Endothelial cell of umbilical vein (primary cell): ENCODE data around the gene ANKRD18B. TPM values are rescaled to one million over a fixed set of nuclear protein-coding genes. Genes with fewer than 3 reads are reported as not detected.
"Not testable (repeated sequence)": the region's sequence is repeated elsewhere in the genome, so short reads cannot be mapped to it uniquely, and the experiment has no call there.

ENCODE experiments used
- BruUV-seq: library from RNA; stranded (reverse); fragments of 400-500 nt; replicated peaks from 2 replicates; lab custom pipeline; 2021; lab: Mats Ljungman, UMichigan
- CTCF ChIA-PET: fragments of 300-600, 350-600 bp; sonication (Branson Sonifier 250); formaldehyde crosslinking; loops from one replicate; lab custom pipeline; 2021; ENCODE audit warnings: antibody characterized with exemption, inconsistent platforms; lab: Charles Lee
- POLR2A ChIA-PET: fragments of 300-600, 350-600 bp; sonication (Branson Sonifier 250); formaldehyde crosslinking; loops from one replicate; lab custom pipeline; 2021; ENCODE audit warnings: antibody characterized with exemption, inconsistent platforms; lab: Charles Lee
- DNase-seq: peaks from one replicate; pipeline ENCODE4 v3.0.0-alpha.2; 2011; ENCODE audit warnings: low read depth, low spot score
- FAIRE-seq: peaks from 2 replicates; lab custom pipeline; 2011; peaks lifted over from hg19 to GRCh38; lab: Jason Lieb, UNC
- H2AFZ ChIP-seq: 2 replicates; pipeline ENCODE4 v1.6.0; 2012; ENCODE audit warnings: low read depth, low read length, control low read depth, inconsistent platforms
- H3K27ac ChIP-seq: 2 replicates; pipeline ENCODE4 v1.5.1; 2011; ENCODE audit warnings: low read depth, mild to moderate bottlenecking, control low read depth, low read length, moderate library complexity; ENCODE audit not compliant: insufficient read depth
- H3K27me3 ChIP-seq, 2 experiments: 2 replicates each; pipeline versions ENCODE4 v1.6.0 to v1.6.1; 2011; ENCODE audit warnings: low read length in 2 of 2, mixed read lengths in 1 of 2; ENCODE audit not compliant: control insufficient read depth in 2 of 2, insufficient read depth in 2 of 2
- H3K36me3 ChIP-seq, 2 experiments: 2 replicates in 1 of 2; 3 replicates in 1 of 2; pipeline ENCODE4 v1.5.1; 2011; ENCODE audit warnings: low read length in 2 of 2, mild to moderate bottlenecking in 1 of 2, moderate library complexity in 1 of 2; ENCODE audit not compliant: control insufficient read depth in 2 of 2, insufficient read depth in 2 of 2; ENCODE audit errors: extremely low read depth in 1 of 2
- H3K4me1 ChIP-seq: 3 replicates; pipeline ENCODE4 v1.5.1; 2011; ENCODE audit warnings: mild to moderate bottlenecking, low read length; ENCODE audit not compliant: control insufficient read depth, insufficient read depth; ENCODE audit errors: extremely low read depth
- H3K4me2 ChIP-seq: 2 replicates; pipeline ENCODE4 v1.6.1; 2011; ENCODE audit warnings: low read length, control low read depth, mixed read lengths; ENCODE audit not compliant: insufficient read depth
- H3K4me3 ChIP-seq, 3 experiments: fragments of 200-600 bp in 1 of 3; sonication (generic), shearing (Covaris generic) in 1 of 3; replicated peaks in 1 of 3; 2 replicates each; pipeline ENCODE4 v1.5.1; 2011 to 2016; ENCODE audit warnings: control low read depth in 3 of 3, low read length in 3 of 3, mild to moderate bottlenecking in 2 of 3, inconsistent platforms in 1 of 3, low read depth in 1 of 3, moderate library complexity in 1 of 3; ENCODE audit not compliant: insufficient read depth in 1 of 3
- H3K79me2 ChIP-seq: 2 replicates; pipeline ENCODE4 v1.6.0; 2012; ENCODE audit warnings: low read length, inconsistent platforms; ENCODE audit not compliant: control insufficient read depth, insufficient read depth
- H3K9ac ChIP-seq: replicated peaks from 2 replicates; pipeline ENCODE3; 2011; ENCODE audit warnings: low read length, control low read depth; ENCODE audit not compliant: insufficient read depth; ENCODE audit errors: extremely low read depth
- H3K9me1 ChIP-seq: replicated peaks from 3 replicates; pipeline ENCODE4 v1.6.0; 2011; ENCODE audit warnings: mild to moderate bottlenecking, low read length; ENCODE audit not compliant: control insufficient read depth, insufficient read depth; ENCODE audit errors: extremely low read depth
- H3K9me3 ChIP-seq: replicated peaks from 2 replicates; pipeline ENCODE4 v1.5.1; 2012; ENCODE audit warnings: low read length, inconsistent platforms; ENCODE audit not compliant: control insufficient read depth, insufficient read depth
- H4K20me1 ChIP-seq: replicated peaks from 2 replicates; pipeline ENCODE3; 2011; ENCODE audit warnings: mild to moderate bottlenecking, low read length; ENCODE audit not compliant: control insufficient read depth, insufficient read depth; ENCODE audit errors: extremely low read depth
- EZH2 ChIP-seq: IDR thresholded peaks from 2 replicates; pipeline ENCODE4 v1.6.1; 2012; ENCODE audit warnings: borderline replicate concordance, low read depth, mild to moderate bottlenecking, moderate library complexity, low read length, inconsistent platforms; ENCODE audit not compliant: severe bottlenecking
- FOS ChIP-seq: IDR thresholded peaks from 2 replicates; pipeline ENCODE4 v1.6.1; 2011; ENCODE audit warnings: mild to moderate bottlenecking, low read length, moderate library complexity, borderline replicate concordance; ENCODE audit not compliant: insufficient read depth
- GATA2 ChIP-seq: IDR thresholded peaks from 2 replicates; pipeline ENCODE4 v1.7.0; 2011; ENCODE audit warnings: low read depth, mild to moderate bottlenecking, moderate library complexity, mixed read lengths, low read length; ENCODE audit not compliant: insufficient read length, insufficient read depth
- JUN ChIP-seq: IDR thresholded peaks from 2 replicates; pipeline ENCODE4 v1.6.1; 2011; ENCODE audit warnings: borderline replicate concordance, low read depth; ENCODE audit not compliant: insufficient read length, insufficient read depth
- MYC ChIP-seq: IDR thresholded peaks from one replicate; pipeline ENCODE4 v1.6.1; 2011; ENCODE audit warnings: mild to moderate bottlenecking, low read depth, low read length
- POLR2A ChIP-seq: IDR thresholded peaks from 2 replicates; pipeline ENCODE4 v1.6.1; 2012; ENCODE audit warnings: low read depth, mild to moderate bottlenecking, control low read depth, low read length
- POLR2AphosphoS5 ChIP-seq: IDR thresholded peaks from 2 replicates; pipeline ENCODE4 v1.6.1; 2012; ENCODE audit warnings: low read depth, mild to moderate bottlenecking, control low read depth, low read length, moderate library complexity; ENCODE audit not compliant: insufficient read depth
- dilution Hi-C: fragments of 300-500 bp; cut with MboI; formaldehyde crosslinking; loops from one replicate; pipeline ENCODE4 v1.15.0; 2019; ENCODE audit warnings: low sequenced_read_pairs; ENCODE audit not compliant: extremely low pct_ligation_motif_present
- intact Hi-C: fragments of 100-400 bp; cut with micrococcal nuclease; formaldehyde crosslinking; loops from one replicate; pipeline ENCODE4 v1.10.0; 2022
- polyA plus RNA-seq, 4 experiments: library from polyadenylated mRNA; depleted of rRNA in 3 of 4; stranded (reverse) in 3 of 4; unstranded in 1 of 4; fragments of >200 nt; gene quantifications; 2 replicates each; pipeline versions ENCODE4 v1.2.1 to v1.2.3, GENCODE V29; 2011 to 2012; ENCODE audit warnings: missing spikeins in 1 of 4
- total RNA-seq: library from RNA; stranded (reverse); gene quantifications from 2 replicates; pipeline ENCODE4 v1.2.3, GENCODE V29; 2021
- TF ChIP-seq, protein P1 (sequence below), 2 donors: IDR thresholded peaks; 1 replicate in 1 of 2; 2 replicates in 1 of 2; pipeline ENCODE4 v1.5.1; 2011; ENCODE audit warnings: low read length in 2 of 2, mild to moderate bottlenecking in 2 of 2, moderate library complexity in 2 of 2, control low read depth in 1 of 2, inconsistent platforms in 1 of 2, low read depth in 1 of 2; ENCODE audit not compliant: insufficient read depth in 1 of 2; ENCODE audit errors: extremely low read depth in 1 of 2
- TF ChIP-seq, protein P2 (sequence below): IDR thresholded peaks from 2 replicates; pipeline ENCODE4 v1.6.1; 2011; ENCODE audit not compliant: insufficient read depth, insufficient read length

The ANKRD18B gene
- total and polyA plus RNA-seq, 2 donors (not counting 3 experiments of a cell fraction or from before 2014, with no cell fraction given), result 1.4 to 10.9 TPM

DNA sequence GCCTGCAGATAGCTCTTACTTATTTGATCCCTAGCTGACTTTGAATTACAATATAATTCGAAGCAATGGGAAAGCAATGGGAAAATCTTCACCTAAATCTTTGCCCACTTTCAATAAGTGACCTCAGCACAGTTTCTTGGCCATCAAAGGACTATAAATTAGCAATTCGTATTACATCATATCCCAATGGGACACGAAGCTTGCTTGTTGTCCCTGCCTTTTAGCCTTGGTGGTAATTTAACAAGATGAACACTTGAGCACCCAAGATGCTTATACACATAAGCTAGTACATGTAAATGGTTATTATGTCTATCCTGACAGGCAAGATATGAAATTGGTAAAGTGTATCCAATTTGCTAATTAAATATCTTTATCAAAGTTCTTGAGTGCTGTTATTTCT, 9.9 kb downstream of the ANKRD18B start:
- DNase-seq, H3K27me3 ChIP-seq, POLR2A ChIA-PET, H3K36me3 ChIP-seq, H4K20me1 ChIP-seq, CTCF ChIA-PET, H3K27ac ChIP-seq, intact Hi-C loops, H3K9me3 ChIP-seq, BruUV-seq, H3K9me1 ChIP-seq, H3K4me3 ChIP-seq, H3K4me2 ChIP-seq, H3K9ac ChIP-seq, dilution Hi-C loops, H3K79me2 ChIP-seq, H3K4me1 ChIP-seq, FAIRE-seq, H2AFZ ChIP-seq: not testable (repeated sequence)

- H3K9me3 ChIP-seq, result no peaks in the 10 kb centered on the region
- POLR2A ChIA-PET, result no interaction called here
- no peak overlapping the region for H3K9ac ChIP-seq
- peak overlapping the region; percentile 53 for H3K27ac ChIP-seq
- H3K27me3 ChIP-seq, result no peaks in the 10 kb centered on the region
- DNase-seq, result no peak
- no peak for TF ChIP-seq GATA2
- TF ChIP-seq, protein P1, sequence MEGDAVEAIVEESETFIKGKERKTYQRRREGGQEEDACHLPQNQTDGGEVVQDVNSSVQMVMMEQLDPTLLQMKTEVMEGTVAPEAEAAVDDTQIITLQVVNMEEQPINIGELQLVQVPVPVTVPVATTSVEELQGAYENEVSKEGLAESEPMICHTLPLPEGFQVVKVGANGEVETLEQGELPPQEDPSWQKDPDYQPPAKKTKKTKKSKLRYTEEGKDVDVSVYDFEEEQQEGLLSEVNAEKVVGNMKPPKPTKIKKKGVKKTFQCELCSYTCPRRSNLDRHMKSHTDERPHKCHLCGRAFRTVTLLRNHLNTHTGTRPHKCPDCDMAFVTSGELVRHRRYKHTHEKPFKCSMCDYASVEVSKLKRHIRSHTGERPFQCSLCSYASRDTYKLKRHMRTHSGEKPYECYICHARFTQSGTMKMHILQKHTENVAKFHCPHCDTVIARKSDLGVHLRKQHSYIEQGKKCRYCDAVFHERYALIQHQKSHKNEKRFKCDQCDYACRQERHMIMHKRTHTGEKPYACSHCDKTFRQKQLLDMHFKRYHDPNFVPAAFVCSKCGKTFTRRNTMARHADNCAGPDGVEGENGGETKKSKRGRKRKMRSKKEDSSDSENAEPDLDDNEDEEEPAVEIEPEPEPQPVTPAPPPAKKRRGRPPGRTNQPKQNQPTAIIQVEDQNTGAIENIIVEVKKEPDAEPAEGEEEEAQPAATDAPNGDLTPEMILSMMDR (IDR thresholded peaks at IDR 0.05; ENCODE audit: extremely low read depth in 1 of 2, insufficient read depth in 1 of 2, low read depth in 1 of 2, low read length in 2 of 2), result no peak
- TF ChIP-seq FOS, result no peak
- TF ChIP-seq EZH2, result no peak
- TF ChIP-seq, protein P2, sequence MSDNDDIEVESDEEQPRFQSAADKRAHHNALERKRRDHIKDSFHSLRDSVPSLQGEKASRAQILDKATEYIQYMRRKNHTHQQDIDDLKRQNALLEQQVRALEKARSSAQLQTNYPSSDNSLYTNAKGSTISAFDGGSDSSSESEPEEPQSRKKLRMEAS, result no peak
- TF ChIP-seq POLR2A, result no peak
- TF ChIP-seq POLR2AphosphoS5, result no peak
- TF ChIP-seq MYC, result no peak
- TF ChIP-seq JUN, result no peak
- no peak overlapping the region for H3K4me3 ChIP-seq
- peaks cover 2% of the 10 kb centered on the region for H3K4me1 ChIP-seq
- intact Hi-C loops, result no loop called here
- FAIRE-seq, result no peak
- H3K36me3 ChIP-seq, result no peaks in the 10 kb centered on the region
- H3K4me2 ChIP-seq, result no peak overlapping the region
- H4K20me1 ChIP-seq, result no peaks in the 10 kb centered on the region
- BruUV-seq, result no TSS peak
- H2AFZ ChIP-seq, result no peak overlapping the region
- dilution Hi-C loops, result no loop called here
- H3K79me2 ChIP-seq, result no peaks in the 10 kb centered on the region
- CTCF ChIA-PET, result no interaction called here
- H3K9me1 ChIP-seq, result no peaks in the 10 kb centered on the region
Measured at GRCh38 chr9:33535541-33535940, 11.5 kb downstream of the ANKRD18B start.

DNA sequence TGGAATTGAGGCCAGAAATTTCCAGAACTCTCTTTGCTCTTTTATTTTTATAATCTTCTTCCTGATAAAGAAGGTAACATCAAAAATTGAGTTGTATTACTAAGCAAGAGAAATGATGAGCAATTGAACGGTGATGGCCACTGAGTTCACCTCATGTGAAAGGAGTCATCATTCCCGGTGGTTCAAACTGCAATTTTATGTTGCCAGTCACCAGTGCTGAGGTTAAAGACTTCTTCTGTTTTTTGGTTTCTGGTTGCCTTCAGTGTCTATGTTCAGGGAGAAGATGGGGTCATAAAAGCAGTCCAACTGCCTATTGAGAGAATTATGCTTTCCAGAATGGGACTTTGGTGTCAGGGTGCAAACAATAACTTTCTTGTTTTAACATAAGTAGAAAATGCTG, 19.4 kb downstream of the ANKRD18B start:
- BruUV-seq, H3K27ac ChIP-seq, H3K4me2 ChIP-seq, H3K36me3 ChIP-seq, CTCF ChIA-PET, DNase-seq, H3K9me3 ChIP-seq, intact Hi-C loops, H2AFZ ChIP-seq, H3K9me1 ChIP-seq, POLR2A ChIA-PET, H3K79me2 ChIP-seq, dilution Hi-C loops, H3K4me1 ChIP-seq, FAIRE-seq, H4K20me1 ChIP-seq, H3K27me3 ChIP-seq, H3K4me3 ChIP-seq, H3K9ac ChIP-seq: not testable (repeated sequence)
